Lung (tissue), 16 donors: Measurements from ENCODE around the gene RPS24. TPM values are rescaled to one million over a fixed set of nuclear protein-coding genes. Genes with fewer than 3 reads are reported as not detected.

Source experiments
- ATAC-seq: fragments of 200-7000 bp; cut with Tn5 transposase; one replicate; pipeline ENCODE4 v1.9.1; 2020; ENCODE audit warnings: moderate number of reproducible peaks; ENCODE audit not compliant: insufficient read depth, low FRiP score
- DNase-seq, 3 donors: peaks; one replicate each; pipeline ENCODE4 v3.0.0-alpha.2; 2013 to 2017
- H3K27ac ChIP-seq, 2 donors: one replicate each; pipeline ENCODE4 v1.5.1; 2013; ENCODE audit warnings: mild to moderate bottlenecking in 2 of 2, moderate library complexity in 2 of 2, control low read depth in 1 of 2, inconsistent platforms in 1 of 2, low read depth in 1 of 2, low read length in 1 of 2
- H3K27me3 ChIP-seq, 3 donors: one replicate each; pipeline ENCODE4 v1.5.1; 2013; ENCODE audit warnings: low read length in 2 of 3; ENCODE audit not compliant: control insufficient read depth in 3 of 3, insufficient read depth in 3 of 3
- H3K36me3 ChIP-seq, 4 donors: one replicate each; pipeline ENCODE4 v1.5.1; 2013; ENCODE audit warnings: low read length in 4 of 4, mild to moderate bottlenecking in 1 of 4, moderate library complexity in 1 of 4; ENCODE audit not compliant: control insufficient read depth in 4 of 4, insufficient read depth in 4 of 4
- H3K4me1 ChIP-seq, 5 donors: one replicate each; pipeline ENCODE4 v1.5.1; 2013; ENCODE audit warnings: low read length in 5 of 5, mild to moderate bottlenecking in 2 of 5, moderate library complexity in 1 of 5; ENCODE audit not compliant: control insufficient read depth in 5 of 5, insufficient read depth in 5 of 5
- H3K4me3 ChIP-seq: one replicate; pipeline ENCODE4 v1.5.1; 2013; ENCODE audit warnings: mild to moderate bottlenecking, control low read depth, moderate library complexity
- H3K9ac ChIP-seq, 2 donors: one replicate each; pipeline ENCODE4 v1.5.1; 2013; ENCODE audit warnings: low read length in 2 of 2, control low read depth in 1 of 2; ENCODE audit not compliant: insufficient read depth in 1 of 2
- H3K9me3 ChIP-seq, 4 donors: one replicate each; pipeline ENCODE4 v1.5.1; 2013; ENCODE audit warnings: low read length in 3 of 4, mild to moderate bottlenecking in 1 of 4, moderate library complexity in 1 of 4; ENCODE audit not compliant: control insufficient read depth in 4 of 4, insufficient read depth in 3 of 4
- CTCF ChIP-seq: IDR thresholded peaks from 2 replicates; pipeline ENCODE4 v1.5.1; 2012; ENCODE audit warnings: mild to moderate bottlenecking; ENCODE audit errors: control extremely low read depth, extremely low read depth
- WGBS, 2 donors: extraction: QIAGEN DNeasy Blood & Tissue Kit; methylation state at CpG; one replicate each; pipeline ENCODE4 v1.1.7; 2013; 5-methylcytosine and 5-hydroxymethylcytosine counted together
- long read RNA-seq, 5 donors: transcript quantifications; one replicate each; lab custom pipeline, GENCODE V29; 2026
- polyA plus RNA-seq, 2 donors: library from polyadenylated mRNA; stranded (reverse); fragments of 200-250 nt; gene quantifications; one replicate each; pipeline ENCODE4 v1.2.1, GENCODE V29; 2013
- total RNA-seq, 2 donors: library from RNA; depleted of rRNA in 1 of 2; stranded (reverse); fragments of >200 nt in 1 of 2; gene quantifications; one replicate each; pipeline ENCODE4 v1.2.1, GENCODE V29; 2014 to 2021
- donor health status: control.
- donor health status: control.
- donor health status: Bipolar disorder and iron deficiency.
- donor health status: healthy.
- donor health status: DM: yes; HTN: yes; CAD: no.

RPS24 gene
- 1,000 to 10,000 TPM; 1,037 to 2,229 TPM for total RNA-seq
- polyA plus RNA-seq: 1,000 to 10,000 TPM; 3,417 to 8,225 TPM
- long read RNA-seq, donor 1, transcript RPS24-219 (6 exons, 684 nt): major isoform, 1,138 of 3,725 reads
- long read RNA-seq, donor 1, transcript RPS24-207 (3 exons, 1,104 nt): minor isoform, 125 of 3,725 reads
- long read RNA-seq, donor 1, transcript RPS24-211 (1 exons, 2,146 nt): minor isoform, 528 of 3,725 reads
- long read RNA-seq, donor 1, transcript RPS24-210 (4 exons, 1,008 nt): minor isoform, 87 of 3,725 reads
- long read RNA-seq, donor 1, partial matches to known transcripts: 1,079 of 3,725 reads
- long read RNA-seq, donor 1, other reads (novel, unspliced or antisense): 694 of 3,725 reads
- long read RNA-seq, donor 2, transcript RPS24-211 (1 exons, 2,146 nt): minor isoform, 360 of 2,161 reads
- long read RNA-seq, donor 2, transcript RPS24-210 (4 exons, 1,008 nt): minor isoform, 57 of 2,161 reads
- long read RNA-seq, donor 2, transcript RPS24-219 (6 exons, 684 nt): major isoform, 734 of 2,161 reads
- long read RNA-seq, donor 2, transcript RPS24-207 (3 exons, 1,104 nt): minor isoform, 64 of 2,161 reads
- long read RNA-seq, donor 2, partial matches to known transcripts: 501 of 2,161 reads
- long read RNA-seq, donor 2, other reads (novel, unspliced or antisense): 398 of 2,161 reads
- long read RNA-seq, donor 3, transcript RPS24-211 (1 exons, 2,146 nt): minor isoform, 292 of 2,477 reads
- long read RNA-seq, donor 3, transcript RPS24-219 (6 exons, 684 nt): major isoform, 730 of 2,477 reads
- long read RNA-seq, donor 3, transcript RPS24-207 (3 exons, 1,104 nt): minor isoform, 135 of 2,477 reads
- long read RNA-seq, donor 3, transcript RPS24-210 (4 exons, 1,008 nt): minor isoform, 94 of 2,477 reads
- long read RNA-seq, donor 3, partial matches to known transcripts: 712 of 2,477 reads
- long read RNA-seq, donor 3, other reads (novel, unspliced or antisense): 443 of 2,477 reads
- long read RNA-seq, donor 4, transcript RPS24-219 (6 exons, 684 nt): major isoform, 877 of 2,583 reads
- long read RNA-seq, donor 4, transcript RPS24-211 (1 exons, 2,146 nt): minor isoform, 385 of 2,583 reads
- long read RNA-seq, donor 4, transcript RPS24-210 (4 exons, 1,008 nt): minor isoform, 79 of 2,583 reads
- long read RNA-seq, donor 4, transcript RPS24-207 (3 exons, 1,104 nt): minor isoform, 101 of 2,583 reads
- long read RNA-seq, donor 4, partial matches to known transcripts: 668 of 2,583 reads
- long read RNA-seq, donor 4, other reads (novel, unspliced or antisense): 426 of 2,583 reads
- long read RNA-seq, donor 5, transcript RPS24-211 (1 exons, 2,146 nt): minor isoform, 723 of 4,664 reads
- long read RNA-seq, donor 5, transcript RPS24-219 (6 exons, 684 nt): major isoform, 1,424 of 4,664 reads
- long read RNA-seq, donor 5, transcript RPS24-207 (3 exons, 1,104 nt): minor isoform, 124 of 4,664 reads
- long read RNA-seq, donor 5, transcript RPS24-214 (5 exons, 634 nt): minor isoform, 130 of 4,664 reads
- long read RNA-seq, donor 5, partial matches to known transcripts: 1,317 of 4,664 reads
- long read RNA-seq, donor 5, other reads (novel, unspliced or antisense): 825 of 4,664 reads

- Histone ChIP-seq H3K4me1 (peaks cover 5 to 25% (median 13%) of the 10 kb centered on the region in 5 donors), H3K36me3 (peaks cover 12 to 38% (median 31%) of the 10 kb centered on the region in 4 donors), H3K27ac (peak within 1 kb of the TSS in 1 of 2 donors; percentile 77), H3K27me3 (no peaks in the 10 kb centered on the region), H3K4me3 (peak within 1 kb of the TSS; percentile 87), H3K9me3 (no peaks in the 10 kb centered on the region), H3K9ac (peak within 1 kb of the TSS; percentile 70 to 98)
- ATAC-seq (peak; percentile 92), DNase-seq (peak; percentile 97 to 99 (median 98))
- no peak for TF ChIP-seq CTCF
- 0% methylated on average over 55 of the region's 55 CpGs for WGBS, 2 donors
Measured at GRCh38 chr10:78033637-78034470, at the start of gene RPS24. Gene RPS24, plus strand, starts transcription at chr10:78033863. Its CDS starts 39 bp downstream, at chr10:78033902.

GRCh38 chr10:77984986-77985385 is 48.7 kb upstream of the RPS24 start:
- no peak for DNase-seq
- Histone ChIP-seq H3K4me3 (no peak overlapping the region), H3K27ac (no peak overlapping the region), H3K27me3 (no peaks in the 10 kb centered on the region), H3K36me3 (peaks cover 33 to 62% (median 49%) of the 10 kb centered on the region in 4 donors), H3K9me3 (no peaks in the 10 kb centered on the region), H3K4me1 (no peaks in the 10 kb centered on the region), H3K9ac (no peak overlapping the region)
- ATAC-seq: no peak
- 83 to 92% methylated on average over 4 of the region's 4 CpGs for WGBS, 2 donors
- TF ChIP-seq CTCF: no peak
